Measurements from ENCODE around the gene RELT.
A peak's percentile ranks its signal among the peaks of the same experiment; 100 is the strongest.

RELT gene, protein sequence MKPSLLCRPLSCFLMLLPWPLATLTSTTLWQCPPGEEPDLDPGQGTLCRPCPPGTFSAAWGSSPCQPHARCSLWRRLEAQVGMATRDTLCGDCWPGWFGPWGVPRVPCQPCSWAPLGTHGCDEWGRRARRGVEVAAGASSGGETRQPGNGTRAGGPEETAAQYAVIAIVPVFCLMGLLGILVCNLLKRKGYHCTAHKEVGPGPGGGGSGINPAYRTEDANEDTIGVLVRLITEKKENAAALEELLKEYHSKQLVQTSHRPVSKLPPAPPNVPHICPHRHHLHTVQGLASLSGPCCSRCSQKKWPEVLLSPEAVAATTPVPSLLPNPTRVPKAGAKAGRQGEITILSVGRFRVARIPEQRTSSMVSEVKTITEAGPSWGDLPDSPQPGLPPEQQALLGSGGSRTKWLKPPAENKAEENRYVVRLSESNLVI

DNA sequence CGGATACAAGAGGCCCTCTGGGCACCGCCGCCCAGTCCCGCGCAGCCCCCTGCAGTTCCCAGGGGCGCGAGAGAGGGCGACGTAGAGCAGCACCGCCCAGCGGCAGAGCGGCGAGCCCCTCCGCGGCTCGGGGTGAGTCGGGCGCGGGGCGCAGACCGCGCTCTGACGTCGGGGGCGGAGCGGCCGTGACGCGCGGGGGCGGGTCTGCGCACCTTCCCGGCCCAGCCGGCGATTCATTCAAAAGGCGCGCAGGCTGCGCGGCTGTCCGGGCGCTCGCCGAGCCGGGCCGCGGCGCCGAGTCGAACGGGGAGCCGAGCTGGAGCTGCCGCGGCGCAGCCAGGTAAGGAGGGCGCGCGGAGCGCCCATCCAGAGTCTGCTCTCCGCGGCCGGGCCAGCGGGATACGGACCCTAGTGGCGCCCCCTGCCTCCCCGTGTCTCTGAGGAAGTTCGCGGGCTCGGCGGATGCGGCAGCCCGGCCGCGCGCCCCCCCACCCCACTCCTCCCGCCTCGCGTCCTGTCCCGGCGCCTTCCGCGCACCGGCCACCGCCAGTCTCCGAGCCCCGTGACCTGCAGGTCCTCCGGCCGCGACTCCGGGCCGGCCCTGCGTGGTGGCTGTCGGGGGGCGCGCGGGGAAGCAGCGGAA, at the start of gene RELT:
Gene RELT (plus strand): TSS at position 240 of the 643 bp plus-strand sequence. CDS start 12,738 bp downstream, outside the sequence.
- Mint-ChIP-seq H3K4me1 (peaks cover 46% of the 10 kb centered on the region), H3K27ac (peak within 1 kb of the TSS; percentile 91), H3K36me3 (peaks cover 5% of the 10 kb centered on the region), H3K4me3 (peak within 1 kb of the TSS; percentile 92), H3K9me3 (no peaks in the 10 kb centered on the region), H3K27me3 (peaks cover 4% of the 10 kb centered on the region)
- peak; percentile 93 for DNase-seq
- CTCF ChIA-PET = interaction anchor here (1.0 to 4.9 kb wide), 2 partner anchors 25 to 284 kb away, joined by 4 to 22 read pairs; no protein-coding TSS in a partner anchor

DNA sequence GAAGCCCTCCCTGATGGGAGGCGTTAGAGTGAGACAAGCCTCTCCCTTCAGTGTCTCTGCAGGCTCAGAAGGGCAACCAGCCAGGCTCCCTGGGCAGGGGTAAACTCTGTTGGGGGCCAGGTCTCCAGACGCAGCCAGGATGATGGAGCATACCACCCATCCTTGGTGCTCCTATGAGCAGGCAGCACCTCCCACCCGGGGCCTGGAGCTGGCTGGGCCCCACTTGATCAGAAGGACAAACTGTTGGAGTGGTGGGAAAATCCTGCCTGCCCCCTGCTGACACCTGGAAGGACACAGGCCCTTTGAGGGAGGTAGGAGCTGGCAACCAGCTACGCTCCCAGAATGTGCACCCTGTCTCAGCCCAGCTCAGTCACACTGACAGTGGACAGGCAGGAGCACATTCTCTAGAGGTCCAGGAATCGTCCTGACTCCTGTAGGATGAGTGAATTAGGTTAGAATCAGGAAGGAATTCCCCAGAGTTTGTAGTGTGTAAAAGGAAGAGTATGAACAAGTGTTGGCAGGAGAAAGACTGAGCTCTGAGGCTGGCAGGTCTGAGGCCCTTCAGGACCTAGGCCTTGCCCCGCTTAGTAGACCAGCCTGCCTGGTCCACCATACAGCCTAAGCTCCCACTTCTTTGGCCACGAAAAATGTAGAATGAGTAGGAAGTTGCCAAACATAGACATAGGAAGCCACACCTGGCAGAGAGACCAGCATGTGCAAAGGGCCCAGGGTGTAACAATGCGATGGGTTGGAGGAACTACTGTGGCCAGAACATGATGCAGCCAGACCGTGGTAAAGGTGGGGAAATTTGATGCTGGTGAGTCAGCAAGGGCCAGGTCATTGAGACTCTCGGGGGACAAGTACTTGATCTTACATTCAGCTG, 49.0 kb upstream of the RELT start:
- no peak overlapping the region for H3K27ac Mint-ChIP-seq
- DNase-seq = no peak
- CTCF ChIA-PET = interaction anchor here (1.3 to 1.7 kb wide), 2 partner anchors 20 to 333 kb away, joined by 3 to 8 read pairs; no protein-coding TSS in a partner anchor

GRCh38 chr11:73327812-73328364, 48.3 kb upstream of the RELT start:
- Mint-ChIP-seq H3K4me3 (no peak overlapping the region), H3K36me3 (no peaks in the 10 kb centered on the region), H3K4me1 (no peaks in the 10 kb centered on the region), H3K27ac (no peak overlapping the region), H3K27me3 (peaks cover 18% of the 10 kb centered on the region), H3K9me3 (no peaks in the 10 kb centered on the region)
- no peak for DNase-seq
- CTCF ChIA-PET = interaction anchor here (1.3 to 1.7 kb wide), 2 partner anchors 21 to 332 kb away, joined by 3 to 8 read pairs; no protein-coding TSS in a partner anchor

More for the DNA sequence above, 49.0 kb upstream of the RELT start:
- H3K27me3 Mint-ChIP-seq = peaks cover 25% of the 10 kb centered on the region
- H3K9me3 Mint-ChIP-seq = no peaks in the 10 kb centered on the region
- H3K4me3 Mint-ChIP-seq = no peak overlapping the region
- no peaks in the 10 kb centered on the region for H3K4me1 Mint-ChIP-seq
- H3K36me3 Mint-ChIP-seq = no peaks in the 10 kb centered on the region

DNA sequence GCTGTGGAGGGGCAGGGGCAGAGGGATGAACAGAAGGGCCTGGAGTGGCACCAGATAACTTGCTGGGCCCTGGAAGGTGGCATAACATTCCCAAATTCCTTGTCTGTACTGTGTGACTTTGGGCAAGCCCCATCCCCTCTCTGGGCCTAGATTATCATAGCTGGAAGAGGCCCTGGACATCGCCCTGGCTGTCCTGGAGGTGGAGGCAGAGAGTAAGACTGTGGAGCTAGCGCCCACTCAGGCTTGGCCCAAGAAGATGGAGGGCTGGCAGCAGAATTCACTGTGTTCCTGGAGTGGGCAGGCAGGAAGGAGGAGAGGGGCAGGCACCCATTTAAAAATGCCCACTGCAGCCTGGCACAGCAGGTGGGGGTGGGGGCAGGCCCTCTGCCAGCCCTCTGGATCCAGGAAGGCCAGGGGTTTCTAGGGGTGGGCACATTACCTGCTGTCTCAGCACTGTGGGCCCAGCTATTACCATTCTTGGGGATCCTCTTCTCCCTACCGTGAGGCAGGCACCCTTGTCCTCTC, 45.6 kb upstream of the RELT start:
- H3K4me3 Mint-ChIP-seq = no peak overlapping the region
- no peaks in the 10 kb centered on the region for H3K9me3 Mint-ChIP-seq
- no peak overlapping the region for H3K27ac Mint-ChIP-seq
- DNase-seq = no peak
- CTCF ChIA-PET = interaction anchor here (1.9 kb wide), 1 partner anchor 35 kb away, joined by 5 read pairs; no protein-coding TSS in a partner anchor
- peaks cover 29% of the 10 kb centered on the region for H3K27me3 Mint-ChIP-seq
- no peaks in the 10 kb centered on the region for H3K4me1 Mint-ChIP-seq
- H3K36me3 Mint-ChIP-seq = no peaks in the 10 kb centered on the region

DNA sequence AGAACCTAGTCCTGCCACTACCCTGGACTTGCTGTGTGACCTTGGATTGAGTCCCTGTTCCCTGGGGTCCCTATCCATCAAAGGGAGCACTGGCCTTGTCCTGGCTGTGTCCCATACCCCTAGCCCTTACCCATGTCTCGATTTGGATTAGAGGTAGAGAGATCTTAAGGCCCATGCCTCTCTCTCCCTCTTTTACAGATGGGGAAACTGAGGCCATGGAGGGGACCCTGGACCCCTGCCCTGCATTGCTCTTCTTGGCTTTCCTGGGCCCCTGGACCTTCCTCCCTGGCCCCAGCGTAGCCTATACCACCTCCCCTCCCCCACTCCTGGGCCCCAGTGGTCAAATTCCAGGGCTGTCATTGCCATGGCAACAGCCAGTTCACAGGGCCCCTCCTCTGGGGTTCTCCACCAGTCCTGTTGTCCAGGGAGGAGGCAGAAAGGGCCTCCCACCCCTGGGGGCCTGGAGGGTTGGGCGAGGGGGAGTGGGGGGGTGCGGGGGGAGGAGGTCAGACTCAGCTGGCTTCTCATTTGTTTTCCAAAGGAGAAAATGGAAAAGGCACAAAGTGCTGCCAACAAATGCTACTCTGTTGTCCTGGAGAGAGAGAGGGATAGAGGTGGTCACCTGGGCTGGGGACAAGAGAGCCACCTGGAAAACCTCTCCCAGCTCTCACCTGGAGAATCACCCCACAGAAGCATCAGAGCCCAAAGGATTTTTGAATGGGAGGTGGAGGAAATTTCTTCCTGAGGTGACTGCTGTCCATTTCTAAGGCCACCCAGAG, 44.9 kb upstream of the RELT start:
- no peak overlapping the region for H3K27ac Mint-ChIP-seq
- H3K36me3 Mint-ChIP-seq = no peaks in the 10 kb centered on the region
- H3K4me3 Mint-ChIP-seq = no peak overlapping the region
- DNase-seq = no peak
- CTCF ChIA-PET = interaction anchor here (1.9 kb wide), 1 partner anchor 36 kb away, joined by 5 read pairs; no protein-coding TSS in a partner anchor
- H3K27me3 Mint-ChIP-seq = peaks cover 36% of the 10 kb centered on the region
- H3K4me1 Mint-ChIP-seq = no peaks in the 10 kb centered on the region
- no peaks in the 10 kb centered on the region for H3K9me3 Mint-ChIP-seq

- no peaks in the 10 kb centered on the region for H3K9me3 Mint-ChIP-seq
- H3K36me3 Mint-ChIP-seq = no peaks in the 10 kb centered on the region
- no peak overlapping the region for H3K4me3 Mint-ChIP-seq
- H3K27ac Mint-ChIP-seq = no peak overlapping the region
- CTCF ChIA-PET = interaction anchor here (5.1 to 5.5 kb wide), 2 partner anchors 26 to 33 kb away, joined by 51 to 101 read pairs; partner anchors contain the start of gene ARHGEF17
- no peak for DNase-seq
- H3K27me3 Mint-ChIP-seq = peaks cover 42% of the 10 kb centered on the region
- no peaks in the 10 kb centered on the region for H3K4me1 Mint-ChIP-seq
Measured at GRCh38 chr11:73333173-73333572, 43.0 kb upstream of the RELT start.

DNA sequence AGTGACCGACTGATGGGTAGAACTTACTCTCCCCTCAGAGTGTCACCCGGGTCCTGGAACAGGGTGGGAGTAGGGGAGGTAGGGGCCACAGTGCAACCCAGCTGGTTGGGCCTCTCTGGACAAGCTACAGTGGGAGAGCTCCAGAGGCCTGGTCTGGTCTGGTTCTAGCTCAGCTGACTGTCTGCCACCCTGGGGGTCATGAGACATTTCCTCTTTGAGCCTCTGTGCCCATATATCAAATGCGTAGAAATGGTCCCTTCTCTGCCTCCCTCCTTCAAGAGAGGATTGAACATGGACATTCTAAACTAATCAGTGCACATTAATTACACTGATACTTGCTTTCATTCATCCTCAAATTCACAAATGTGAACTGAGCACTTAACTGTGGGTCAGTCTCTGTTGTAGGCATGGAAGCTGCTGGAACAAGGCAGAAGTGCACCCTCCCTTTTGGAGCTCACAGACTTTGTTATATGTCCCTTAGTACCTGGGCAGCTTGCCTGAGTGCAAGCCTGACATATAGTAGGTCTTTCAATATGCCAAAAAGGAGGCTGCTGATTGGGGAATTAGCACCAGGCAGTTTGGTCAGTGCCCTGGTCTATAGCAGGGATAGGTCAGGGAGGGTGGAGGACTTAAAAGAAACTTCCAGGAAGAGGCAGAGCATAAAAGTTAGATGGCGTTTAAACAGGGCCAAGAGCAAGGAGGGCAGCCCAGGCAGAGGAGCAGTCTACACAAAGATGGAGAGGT, 42.4 kb upstream of the RELT start:
- H3K9me3 Mint-ChIP-seq = no peaks in the 10 kb centered on the region
- H3K27me3 Mint-ChIP-seq = peaks cover 36% of the 10 kb centered on the region
- H3K4me3 Mint-ChIP-seq = no peak overlapping the region
- CTCF ChIA-PET = interaction anchor here (1.0 to 5.5 kb wide), 5 partner anchors 26 to 115 kb away, joined by 4 to 101 read pairs (median 38); partner anchors contain the start of gene ARHGEF17
- no peaks in the 10 kb centered on the region for H3K36me3 Mint-ChIP-seq
- no peak for DNase-seq
- no peak overlapping the region for H3K27ac Mint-ChIP-seq
- no peaks in the 10 kb centered on the region for H3K4me1 Mint-ChIP-seq

DNA sequence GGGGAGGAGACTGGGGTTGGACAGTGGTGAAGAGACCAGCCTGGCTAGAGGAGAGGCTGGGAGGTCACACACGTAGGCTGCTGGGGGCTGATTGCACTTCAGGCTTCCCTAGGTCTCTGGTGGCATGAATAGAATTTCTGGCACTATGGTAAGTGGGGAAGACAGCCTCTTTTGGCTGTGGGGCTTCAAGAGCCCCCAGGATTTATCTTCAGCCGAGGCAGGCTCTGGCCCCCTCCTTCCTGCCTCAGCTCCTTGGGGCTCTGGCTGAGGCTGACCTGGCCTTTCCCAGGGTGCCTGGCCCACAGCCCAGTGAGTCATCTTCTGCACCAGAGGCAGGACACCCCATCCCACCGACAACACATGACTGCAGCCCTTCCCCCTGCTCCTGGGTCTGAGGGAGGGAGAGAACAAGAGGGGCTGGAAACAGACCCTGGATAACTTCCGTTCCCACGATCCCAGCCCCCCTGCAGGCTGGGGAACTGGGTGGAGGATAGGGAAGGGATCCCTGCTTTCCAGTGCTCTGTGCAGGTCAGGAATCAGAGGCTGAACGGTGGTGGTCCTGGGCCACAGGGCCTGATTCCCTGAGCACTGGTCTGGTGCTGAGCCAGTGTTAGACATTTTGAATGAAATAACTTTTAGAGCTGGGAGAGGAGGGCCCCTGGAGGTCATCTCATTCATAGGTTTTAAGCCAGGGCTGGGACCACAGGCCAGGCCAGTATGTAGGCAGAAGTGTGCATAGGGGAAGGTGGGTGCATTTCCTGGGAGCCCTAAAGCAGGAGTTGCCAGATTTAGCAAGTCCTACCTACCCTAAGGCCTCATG, 41.6 kb upstream of the RELT start:
- H3K4me3 Mint-ChIP-seq = no peak overlapping the region
- H3K9me3 Mint-ChIP-seq = no peaks in the 10 kb centered on the region
- CTCF ChIA-PET = interaction anchor here (0.8 to 5.5 kb wide), 15 partner anchors 10 to 149 kb away, joined by 3 to 101 read pairs (median 6); partner anchors contain the start of gene ARHGEF17
- H3K27ac Mint-ChIP-seq = no peak overlapping the region
- no peak for DNase-seq
- H3K4me1 Mint-ChIP-seq = no peaks in the 10 kb centered on the region
- peaks cover 36% of the 10 kb centered on the region for H3K27me3 Mint-ChIP-seq
- H3K36me3 Mint-ChIP-seq = no peaks in the 10 kb centered on the region

- CTCF ChIA-PET = interaction anchor here (0.8 to 5.5 kb wide), 17 partner anchors 10 to 150 kb away, joined by 3 to 101 read pairs (median 6); partner anchors contain the start of gene ARHGEF17
- peaks cover 36% of the 10 kb centered on the region for H3K27me3 Mint-ChIP-seq
- no peaks in the 10 kb centered on the region for H3K9me3 Mint-ChIP-seq
- H3K4me3 Mint-ChIP-seq = no peak overlapping the region
- H3K36me3 Mint-ChIP-seq = no peaks in the 10 kb centered on the region
- H3K4me1 Mint-ChIP-seq = no peaks in the 10 kb centered on the region
- peak; percentile 83 for DNase-seq
- no peak overlapping the region for H3K27ac Mint-ChIP-seq
Measured at GRCh38 chr11:73335204-73335923, 40.8 kb upstream of the RELT start.

DNA sequence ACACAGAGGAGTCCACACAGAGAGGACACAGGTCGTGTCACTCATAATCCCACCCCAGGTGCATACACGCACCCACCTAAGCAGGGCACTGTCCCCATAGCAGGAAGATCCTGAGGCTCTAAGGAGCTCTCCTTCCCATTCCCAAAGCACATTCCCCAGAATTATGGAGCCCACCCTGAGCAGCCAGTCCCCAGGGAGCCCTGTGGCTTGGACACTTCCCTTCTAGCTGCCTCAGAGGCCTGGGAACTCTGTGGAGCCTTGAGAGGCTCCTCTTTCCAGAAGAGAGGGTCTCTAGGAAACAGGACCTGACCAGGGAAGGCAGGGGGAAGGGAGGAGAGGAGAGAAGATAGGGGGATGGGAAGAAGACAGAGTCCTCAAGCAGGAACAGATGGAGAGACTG, 38.4 kb upstream of the RELT start:
- CTCF ChIA-PET = interaction anchor here (1.0 to 5.5 kb wide), 9 partner anchors 10 to 154 kb away, joined by 3 to 101 read pairs (median 4); partner anchors contain the start of gene ARHGEF17
- Mint-ChIP-seq H3K4me3 (no peak overlapping the region), H3K27me3 (peaks cover 31% of the 10 kb centered on the region), H3K36me3 (no peaks in the 10 kb centered on the region), H3K9me3 (no peaks in the 10 kb centered on the region), H3K27ac (no peak overlapping the region), H3K4me1 (no peaks in the 10 kb centered on the region)
- no peak for DNase-seq

DNA sequence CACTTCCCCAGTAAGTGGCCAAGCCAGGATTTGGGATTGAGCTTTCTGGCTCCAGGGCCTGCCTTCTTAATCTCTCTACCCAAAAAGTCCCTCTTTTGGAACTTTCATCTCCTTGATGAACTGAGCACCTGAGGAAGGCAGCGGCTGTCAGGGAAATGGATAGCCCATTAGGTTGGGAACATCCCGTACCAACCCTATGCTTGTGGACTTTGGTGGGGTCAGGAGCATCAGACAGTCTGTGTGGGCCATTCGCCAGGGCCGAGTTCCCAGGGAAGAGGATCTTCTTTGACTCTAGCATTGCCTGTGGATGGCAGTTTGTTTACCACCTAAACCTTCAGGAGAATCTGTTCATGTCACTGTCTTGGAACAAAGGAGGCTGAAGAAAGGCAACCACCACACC, 37.9 kb upstream of the RELT start:
- DNase-seq = no peak
- no peak overlapping the region for H3K4me3 Mint-ChIP-seq
- H3K9me3 Mint-ChIP-seq = no peaks in the 10 kb centered on the region
- no peaks in the 10 kb centered on the region for H3K36me3 Mint-ChIP-seq
- H3K4me1 Mint-ChIP-seq = no peaks in the 10 kb centered on the region
- H3K27me3 Mint-ChIP-seq = peaks cover 31% of the 10 kb centered on the region
- H3K27ac Mint-ChIP-seq = no peak overlapping the region
- CTCF ChIA-PET = interaction anchor here (1.0 to 4.9 kb wide), 5 partner anchors 10 to 55 kb away, joined by 3 to 38 read pairs (median 4); no protein-coding TSS in a partner anchor

Data from activated naive CD4-positive, alpha-beta T cell treated with anti-CD3 and anti-CD28 coated beads, Interleukin-2, amount 10 ng/mL, durations not matched to agents 7 days and 5 days (primary cell).